Astrocyte of the hippocampus (primary cell): ENCODE results near the gene NUBP2.

Experiments
- DNase-seq: peaks from one replicate; pipeline ENCODE4 v3.0.0; 2011; ENCODE audit warnings: low read depth, low spot score

The NUBP2 gene

DNA sequence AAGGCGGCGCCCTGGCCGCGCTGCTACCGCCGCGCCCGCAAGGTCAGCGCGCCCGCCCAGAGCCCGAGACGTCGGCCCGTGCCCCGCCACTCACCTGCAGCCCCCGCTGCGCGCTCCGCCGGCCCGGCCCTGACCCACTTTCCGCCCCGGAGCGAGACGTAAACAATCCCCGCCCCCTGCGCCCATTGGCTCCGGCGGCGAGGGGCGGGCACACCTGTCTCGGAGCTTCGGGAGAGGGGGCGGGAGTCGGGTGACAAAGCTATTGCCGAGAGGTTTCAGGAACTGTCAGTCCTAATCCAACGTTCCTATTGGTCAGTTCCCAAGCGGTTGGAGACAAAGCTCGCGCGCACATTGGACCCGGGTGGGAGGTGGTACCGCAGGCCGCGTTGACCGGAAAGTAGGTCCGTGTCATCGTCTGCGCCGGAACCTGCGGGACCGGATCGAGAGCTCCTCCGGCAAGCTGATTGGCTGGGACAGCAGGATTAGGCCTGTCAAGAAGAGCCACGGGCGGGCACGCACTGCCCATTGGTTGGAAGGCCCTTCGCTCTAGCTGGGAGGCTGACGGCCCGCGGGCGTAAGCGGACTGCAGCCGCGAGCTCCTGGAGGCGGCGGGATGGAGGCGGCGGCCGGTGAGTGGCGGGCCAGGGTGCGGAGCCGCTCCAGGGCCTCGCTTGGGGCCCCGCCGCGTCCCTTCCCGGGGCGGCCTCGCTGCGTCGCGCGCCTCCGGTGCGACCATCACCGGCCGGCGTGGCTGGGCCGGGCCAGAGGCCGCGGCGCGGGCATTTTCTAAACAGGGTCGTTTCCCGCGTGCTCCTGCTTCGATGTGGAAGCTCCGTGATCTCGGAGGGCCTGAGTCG lies at the start of gene NUBP2, which contains the start of gene SPSB3:
Gene NUBP2 (plus strand): TSS at position 553 of the 857 bp plus-strand sequence. CDS start 61 bp downstream, at position 614.
Gene SPSB3 (minus strand): TSS at position 164 of the 857 bp plus-strand sequence. CDS start 1,088 bp downstream, outside the sequence.
- DNase-seq, result peak; percentile 100

DNA sequence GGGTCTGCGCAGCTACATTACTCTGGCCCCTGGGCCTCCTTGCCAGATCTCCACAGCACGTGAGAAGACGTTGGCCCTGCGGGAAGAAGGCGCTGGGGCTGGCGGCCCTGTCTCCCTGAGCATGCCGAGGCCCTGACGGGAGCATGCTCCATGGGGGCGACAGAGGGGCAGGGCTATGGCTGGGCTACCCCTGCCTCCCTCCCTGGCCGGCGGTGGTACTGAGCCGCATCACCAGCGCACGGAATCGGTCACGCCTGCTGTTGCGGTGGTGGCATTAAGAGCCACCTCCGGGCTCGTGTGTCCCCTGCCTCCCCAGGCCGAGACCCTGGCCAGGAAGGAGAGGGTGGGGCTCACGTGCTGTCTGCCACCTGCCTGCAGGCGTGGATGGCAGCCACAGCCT lies 48.6 kb upstream of the NUBP2 start:
- DNase-seq, result no peak

GRCh38 chr16:1734816-1735215 lies 47.9 kb upstream of the NUBP2 start:
- no peak for DNase-seq

GRCh38 chr16:1740234-1740633 lies 42.5 kb upstream of the NUBP2 start:
- DNase-seq, result no peak

GRCh38 chr16:1740781-1741490 lies 41.8 kb upstream of the NUBP2 start:
- no peak for DNase-seq

DNA sequence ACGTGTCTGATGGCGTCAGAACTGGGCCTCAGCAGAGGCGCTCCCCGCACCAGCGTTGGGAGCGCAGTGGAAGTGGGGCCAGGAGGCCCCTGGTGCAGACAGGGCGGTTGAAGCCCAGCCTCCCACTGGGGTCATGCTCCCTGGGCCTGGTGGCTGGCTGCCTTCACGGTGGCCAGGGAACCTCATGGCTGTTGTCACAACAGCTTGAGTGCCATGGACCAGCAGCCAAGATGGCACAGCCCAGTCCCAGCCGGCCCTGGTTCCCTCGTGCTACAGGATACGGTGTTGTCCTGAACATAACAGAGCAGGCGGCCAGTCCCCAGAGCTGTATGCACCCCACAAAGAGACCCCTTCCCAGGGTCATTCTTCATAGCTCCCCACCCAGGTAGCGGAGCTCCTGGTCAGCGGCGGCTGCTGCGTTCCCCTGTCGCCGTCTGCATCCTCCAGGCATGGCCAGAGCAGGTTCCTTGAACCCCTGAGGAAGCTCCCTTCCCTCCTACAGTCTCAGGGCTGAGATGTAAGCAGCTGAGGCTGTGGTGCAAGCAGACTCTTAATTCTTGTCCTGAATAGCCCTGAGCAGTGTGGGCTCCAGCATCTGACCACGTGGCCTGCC lies 41.1 kb upstream of the NUBP2 start:
- no peak for DNase-seq

DNA sequence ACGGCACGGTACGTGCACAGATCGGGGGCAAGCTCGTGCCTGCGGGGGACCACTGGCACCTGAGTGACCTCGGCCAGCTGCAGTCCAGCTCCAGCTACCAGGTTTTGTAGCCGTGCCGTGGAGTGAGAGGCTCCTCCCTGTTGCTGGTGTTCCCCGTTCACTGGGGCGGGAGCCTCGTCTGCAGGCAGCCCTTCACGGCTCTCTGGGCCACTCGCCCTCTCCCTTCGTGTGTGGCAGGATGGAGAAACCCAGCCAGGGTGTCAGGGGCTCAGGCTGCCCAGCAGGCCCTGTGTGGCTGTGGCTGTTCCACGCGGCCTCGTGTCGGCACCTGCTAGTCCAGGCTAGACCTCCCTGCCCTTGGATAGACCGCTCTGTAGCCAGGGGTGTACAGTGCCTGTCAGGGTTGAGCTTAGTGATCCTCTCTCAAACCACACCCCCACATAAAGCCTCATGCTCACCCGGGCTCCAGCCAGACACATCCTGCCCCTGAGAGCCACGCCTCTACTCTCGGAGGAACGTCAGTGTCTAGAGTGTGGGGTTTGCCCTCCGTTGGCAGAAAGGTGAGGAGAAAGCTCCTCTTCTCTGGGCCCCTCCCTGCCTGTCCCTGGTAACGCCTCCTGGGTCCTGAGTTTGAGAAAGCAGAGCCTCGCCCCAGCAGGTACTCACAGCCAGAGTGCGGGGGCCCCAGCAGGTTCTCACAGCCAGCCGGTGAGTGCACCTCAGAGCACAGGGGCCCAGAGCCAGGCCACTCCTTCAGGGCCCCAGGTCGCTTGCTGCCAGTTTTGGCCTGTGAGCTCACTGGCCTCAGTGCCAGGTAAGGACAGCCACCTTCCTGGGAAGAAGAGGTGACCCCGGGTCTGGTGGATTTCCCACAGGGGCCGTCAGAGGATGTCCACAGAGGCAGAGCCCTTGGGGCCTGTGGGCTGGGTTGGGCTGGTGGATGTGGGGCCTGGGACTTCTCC lies 39.1 kb upstream of the NUBP2 start:
- DNase-seq, result no peak

GRCh38 chr16:1744338-1744840 lies 38.4 kb upstream of the NUBP2 start:
- DNase-seq, result no peak

DNA sequence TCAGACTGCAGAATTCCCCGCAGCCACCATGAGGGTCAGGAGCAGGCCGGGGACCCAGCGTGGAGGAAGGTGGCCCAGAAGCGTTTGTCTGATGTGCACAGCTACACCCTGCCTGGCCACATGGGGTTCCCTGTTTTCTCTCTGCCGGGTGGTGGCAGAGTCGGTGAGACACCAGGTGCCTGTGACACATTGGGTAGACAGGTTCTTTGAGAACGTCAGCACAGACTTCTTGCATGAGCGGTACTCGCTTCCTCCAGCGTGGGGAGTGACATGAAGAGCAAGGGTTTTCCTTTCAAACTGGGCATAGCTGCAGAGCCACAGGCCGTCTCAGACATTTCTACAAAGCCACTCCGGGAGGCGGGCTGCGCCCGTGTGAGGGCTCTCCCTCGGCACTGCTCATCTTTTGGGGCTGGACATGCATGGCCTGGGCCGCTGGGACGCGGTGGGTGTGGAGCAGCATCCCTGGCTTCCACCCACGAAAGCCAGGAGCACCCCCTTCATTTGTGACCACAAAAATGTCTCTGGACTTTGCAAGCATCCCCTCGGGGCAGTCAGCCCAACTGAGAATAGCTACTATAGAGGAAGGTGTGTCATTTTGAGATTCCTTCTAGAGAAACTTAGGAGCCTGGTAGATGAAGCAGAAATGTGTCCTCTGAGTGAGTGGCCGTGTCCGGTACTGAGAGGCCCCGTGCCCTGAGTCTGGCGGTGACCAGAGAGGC lies 37.4 kb upstream of the NUBP2 start:
- peak; percentile 92 for DNase-seq

DNA sequence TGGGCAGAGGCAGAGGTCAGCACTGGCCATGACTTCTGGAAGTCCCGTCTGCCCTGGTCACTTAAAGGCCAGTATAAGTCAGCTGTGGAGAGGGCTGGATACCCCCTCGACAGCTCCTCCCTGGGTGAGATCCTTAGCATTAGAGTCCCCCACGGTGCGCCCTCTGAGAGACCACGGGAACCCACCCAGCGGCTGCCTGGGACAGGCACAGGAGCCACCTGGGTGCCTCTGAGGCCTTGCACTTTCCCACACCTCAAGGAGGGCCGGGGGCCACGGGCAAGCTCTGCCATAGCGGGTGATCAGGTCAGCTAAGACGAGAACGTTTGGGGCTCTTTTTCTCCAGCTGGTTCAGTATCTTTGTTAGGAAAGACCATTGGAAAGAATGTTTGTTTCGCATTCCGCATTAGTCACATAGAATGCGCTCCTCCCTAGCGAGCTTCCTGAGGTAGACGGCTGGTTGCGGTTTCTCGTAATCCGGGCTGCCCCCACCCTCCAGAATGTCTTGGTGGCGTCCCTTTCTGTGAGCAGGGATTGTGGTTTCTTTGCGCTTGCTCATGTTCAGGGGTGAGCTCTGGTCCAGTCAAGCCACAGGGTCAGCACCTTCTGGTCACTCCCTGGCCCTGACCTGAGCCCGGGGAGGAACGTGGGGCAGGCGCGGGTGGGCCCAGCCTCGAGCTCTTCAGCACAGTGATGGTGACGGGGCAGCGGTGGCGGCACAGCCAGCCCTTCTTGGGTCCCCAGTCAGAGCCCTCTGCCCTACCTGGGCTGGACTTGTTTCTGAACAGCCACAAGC lies 36.7 kb upstream of the NUBP2 start:
- peak; percentile 96 for DNase-seq

DNA sequence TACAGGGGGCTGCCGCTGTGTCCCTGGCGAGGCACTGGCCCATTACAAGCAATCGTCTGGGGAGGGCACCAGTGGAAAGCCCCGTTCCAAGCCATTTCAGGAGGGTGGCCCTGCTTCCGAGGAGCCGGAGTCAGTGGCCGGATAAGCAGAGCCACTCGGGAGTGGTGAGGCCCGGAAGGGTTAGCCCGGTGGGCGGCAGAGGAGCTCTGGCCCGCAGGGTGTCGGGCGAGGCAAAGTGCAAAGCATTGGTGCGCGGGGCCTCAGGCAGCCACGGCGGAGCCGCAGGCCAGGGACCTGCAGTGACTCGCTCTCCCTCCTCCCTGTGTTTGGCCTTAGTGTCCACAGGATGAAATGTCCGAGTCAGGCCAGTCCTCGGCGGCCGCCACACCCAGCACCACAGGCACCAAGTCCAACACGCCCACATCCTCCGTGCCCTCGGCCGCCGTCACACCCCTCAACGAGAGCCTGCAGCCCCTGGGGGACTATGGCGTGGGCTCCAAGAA lies 36.0 kb upstream of the NUBP2 start:
- DNase-seq, result peak; percentile 36

DNA sequence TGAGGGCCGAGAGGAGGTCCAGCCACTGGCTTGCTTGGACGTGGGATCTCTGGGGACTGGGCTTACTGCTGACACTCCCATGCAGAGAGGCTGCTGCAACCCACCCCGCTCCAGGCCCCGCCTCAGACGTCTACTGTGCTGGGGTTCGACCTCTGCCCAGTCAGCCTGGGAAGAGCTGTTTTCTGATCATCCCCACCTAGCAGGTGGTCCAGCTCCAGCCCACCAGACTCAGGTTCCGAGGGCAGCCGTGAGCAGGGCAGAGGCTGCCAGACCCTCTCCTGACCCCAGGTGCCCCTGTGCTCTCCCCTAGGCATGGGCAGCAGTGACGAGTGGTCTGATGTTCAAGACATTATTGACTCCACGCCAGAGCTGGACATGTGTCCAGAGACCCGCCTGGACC lies 34.8 kb upstream of the NUBP2 start:
- no peak for DNase-seq

DNA sequence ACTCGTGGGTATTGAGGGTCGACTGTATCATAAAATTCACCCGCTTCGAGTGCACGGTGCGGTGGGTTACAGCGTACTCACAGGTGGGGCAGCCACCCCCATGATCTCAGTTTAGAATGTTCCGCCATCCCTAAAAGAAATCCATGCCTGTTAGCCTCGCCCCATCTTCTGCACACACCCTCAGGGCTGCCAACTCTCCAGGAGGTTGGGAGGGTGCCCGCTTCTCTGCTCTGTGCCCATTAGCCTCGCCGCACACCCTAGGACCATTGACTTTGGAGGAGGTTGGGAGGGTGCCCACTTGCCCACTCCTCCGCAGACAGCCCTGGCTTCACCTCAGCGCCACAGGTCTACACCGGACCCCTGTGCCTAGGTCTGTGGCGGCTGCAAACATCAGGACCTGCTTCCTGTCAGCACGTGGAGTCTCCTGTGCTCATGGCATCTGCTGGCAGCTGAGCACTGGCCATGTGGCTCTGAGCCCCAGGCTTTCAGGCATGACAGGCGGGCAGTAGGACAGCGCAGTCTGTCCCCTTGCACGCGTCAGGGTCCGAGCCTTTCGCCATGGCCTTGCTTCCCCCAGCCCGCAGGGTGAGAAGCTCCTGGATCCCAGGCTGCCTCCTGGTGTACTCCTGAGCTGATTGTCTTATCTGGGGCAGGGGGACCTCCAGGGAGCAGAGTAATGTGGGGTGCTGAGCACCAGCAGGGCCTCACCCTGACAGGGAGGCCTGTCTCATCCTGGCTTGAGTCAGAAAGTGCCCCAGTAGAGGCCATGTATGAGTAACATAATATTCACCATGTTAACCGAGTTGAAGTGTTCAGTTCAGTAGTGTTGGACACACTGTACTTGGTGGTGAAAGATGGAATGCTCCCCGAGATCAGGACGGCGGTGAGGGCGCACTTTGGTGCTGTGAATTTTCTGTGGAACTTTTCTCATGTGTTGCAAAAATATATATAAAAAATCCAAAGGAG lies 33.3 kb upstream of the NUBP2 start:
- DNase-seq, result no peak

GRCh38 chr16:1751946-1752345 lies 30.8 kb upstream of the NUBP2 start:
- no peak for DNase-seq

DNA sequence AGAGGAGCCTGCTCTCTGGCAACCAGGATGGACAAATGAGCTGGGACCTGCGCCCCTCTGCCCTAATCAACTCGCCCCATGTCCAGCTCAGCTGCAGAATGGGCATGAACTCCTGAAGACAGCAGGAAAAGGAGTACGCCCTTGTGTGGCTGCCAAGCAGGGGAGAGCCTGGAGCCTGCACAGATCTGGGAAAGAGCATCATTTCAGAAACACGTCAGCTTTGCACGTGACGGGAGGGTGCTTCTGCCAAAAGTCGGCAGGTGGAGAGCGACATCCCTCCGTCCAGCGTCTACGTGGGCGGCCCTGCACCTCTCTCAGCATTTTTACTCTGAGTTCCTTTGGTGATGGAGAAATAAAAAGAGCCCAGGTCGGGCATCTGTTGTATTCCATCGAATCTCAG lies 29.9 kb upstream of the NUBP2 start:
- DNase-seq, result no peak

GRCh38 chr16:1754204-1754603 lies 28.6 kb upstream of the NUBP2 start:
- DNase-seq, result no peak

DNA sequence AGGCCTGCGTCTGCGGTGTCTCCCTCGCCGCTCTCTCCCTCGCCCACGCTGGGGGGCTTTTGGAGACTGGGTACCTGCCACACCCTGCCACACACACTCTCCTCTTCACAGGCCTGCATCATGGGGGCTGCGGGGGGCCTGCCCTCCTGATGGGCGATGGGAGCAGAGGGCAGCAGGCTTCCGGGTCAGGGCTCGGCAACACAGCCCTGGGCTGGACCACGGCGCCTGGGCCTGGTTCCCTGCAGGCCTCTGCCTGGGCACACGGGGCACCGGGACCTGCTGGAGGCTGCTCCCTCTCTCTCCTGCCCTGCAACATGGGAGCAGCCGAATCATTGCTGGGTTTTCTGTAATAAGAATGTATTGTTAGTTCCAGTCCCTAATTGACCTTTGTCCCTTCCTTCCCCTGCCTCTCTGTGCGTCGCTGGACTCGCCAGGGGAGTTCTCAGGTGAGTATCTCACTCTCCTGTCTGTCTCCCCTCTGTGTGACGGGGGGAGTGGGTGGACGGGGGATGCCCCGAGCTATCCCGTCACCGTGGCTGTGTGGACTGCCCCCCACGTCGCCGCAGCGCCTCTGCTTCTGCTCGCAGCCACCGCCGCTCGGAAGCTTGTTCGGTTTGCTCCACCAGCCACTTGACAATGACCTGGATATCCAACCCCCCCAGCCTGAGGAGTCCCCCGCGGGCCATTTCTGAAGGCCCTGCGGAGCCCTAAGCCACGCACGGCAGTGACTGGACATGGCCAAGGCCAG lies 24.9 kb upstream of the NUBP2 start:
- DNase-seq, result no peak
